OCI-LY3 (cell line): ENCODE results near the gene SYT3.

ENCODE experiments used
- CTCF ChIP-seq: fragments of 200-600, 300-600 bp; sonication (generic); IDR thresholded peaks from 2 replicates; pipeline ENCODE4 v1.5.1; 2014; ENCODE audit warnings: antibody characterized with exemption, low read length, low read depth
- EZH2phosphoT487 ChIP-seq: fragments of 200-600 bp; shearing (Covaris generic); IDR thresholded peaks from 2 replicates; pipeline ENCODE4 v1.6.1; 2018; ENCODE audit warnings: antibody characterized with exemption, mixed run types, low read depth

- TF ChIP-seq CTCF (no peak), EZH2phosphoT487 (no peak)
These were observed 58.6 kb downstream of the SYT3 start for GRCh38 chr19:50580970-50581634.
